Activated naive CD8-positive, alpha-beta T cell treated with anti-CD3 and anti-CD28 coated beads for 36 hours (primary cell): ENCODE results near the gene DENND6A. TPM values are rescaled to one million over a fixed set of nuclear protein-coding genes. Genes with fewer than 3 reads are reported as not detected.
"Not testable (repeated sequence)": the region's sequence is repeated elsewhere in the genome, so short reads cannot be mapped to it uniquely, and the experiment has no call there.

Experiments
- DNase-seq: peaks from one replicate; pipeline ENCODE4 v3.0.0; 2021
- H3K27ac Mint-ChIP-seq: one replicate; pipeline ENCODE4 v1.8.0; 2022; ENCODE audit warnings: mild to moderate bottlenecking, moderate library complexity, mixed read lengths
- H3K27me3 Mint-ChIP-seq: one replicate; pipeline ENCODE4 v1.8.0; 2022; ENCODE audit warnings: mild to moderate bottlenecking, mixed read lengths
- H3K36me3 Mint-ChIP-seq: one replicate; pipeline ENCODE4 v1.8.0; 2021; ENCODE audit warnings: mild to moderate bottlenecking, mixed read lengths
- H3K4me1 Mint-ChIP-seq: one replicate; pipeline ENCODE4 v1.8.0; 2021; ENCODE audit warnings: mixed read lengths
- H3K4me3 Mint-ChIP-seq: one replicate; pipeline ENCODE4 v1.8.0; 2022; ENCODE audit warnings: mild to moderate bottlenecking, moderate library complexity, mixed read lengths
- H3K9me3 Mint-ChIP-seq: one replicate; pipeline ENCODE4 v1.8.0; 2022; ENCODE audit warnings: mixed read lengths
- total RNA-seq, 2 experiments: library from RNA; stranded (reverse); gene quantifications; one replicate each; pipeline ENCODE4 v1.2.3, GENCODE V29; 2021

DENND6A gene
- total RNA-seq, 2 experiments from 2014 or later = 9.9 to 11.5 TPM

GRCh38 chr3:57675530-57675929, 17.3 kb downstream of the DENND6A start:
- no peak overlapping the region for H3K4me3 Mint-ChIP-seq
- no peaks in the 10 kb centered on the region for H3K27me3 Mint-ChIP-seq
- H3K27ac Mint-ChIP-seq = no peak overlapping the region
- no peaks in the 10 kb centered on the region for H3K9me3 Mint-ChIP-seq
- no peak for DNase-seq
- H3K36me3 Mint-ChIP-seq = peaks cover 41% of the 10 kb centered on the region
- H3K4me1 Mint-ChIP-seq = peaks cover 52% of the 10 kb centered on the region

- Mint-ChIP-seq H3K27ac (no peak overlapping the region), H3K4me3 (no peak overlapping the region), H3K9me3 (no peaks in the 10 kb centered on the region), H3K36me3 (peaks cover 30% of the 10 kb centered on the region), H3K27me3 (no peaks in the 10 kb centered on the region), H3K4me1 (peaks cover 36% of the 10 kb centered on the region)
- DNase-seq = no peak
These were observed 19.7 kb downstream of the DENND6A start for GRCh38 chr3:57673156-57673555.

GRCh38 chr3:57670543-57670942, 22.3 kb downstream of the DENND6A start:
- H3K27ac Mint-ChIP-seq = peak overlapping the region; percentile 42
- no peaks in the 10 kb centered on the region for H3K27me3 Mint-ChIP-seq
- H3K9me3 Mint-ChIP-seq = no peaks in the 10 kb centered on the region
- no peak overlapping the region for H3K4me3 Mint-ChIP-seq
- H3K36me3 Mint-ChIP-seq = peaks cover 17% of the 10 kb centered on the region
- no peak for DNase-seq
- peaks cover 26% of the 10 kb centered on the region for H3K4me1 Mint-ChIP-seq

- H3K4me3 Mint-ChIP-seq = no peak overlapping the region
- H3K9me3 Mint-ChIP-seq = no peaks in the 10 kb centered on the region
- H3K4me1 Mint-ChIP-seq = no peaks in the 10 kb centered on the region
- H3K36me3 Mint-ChIP-seq = peaks cover 2% of the 10 kb centered on the region
- no peak overlapping the region for H3K27ac Mint-ChIP-seq
- no peaks in the 10 kb centered on the region for H3K27me3 Mint-ChIP-seq
- DNase-seq = no peak
These were observed 31.5 kb downstream of the DENND6A start for GRCh38 chr3:57661404-57661803.

- DNase-seq = no peak
- H3K27ac Mint-ChIP-seq = no peak overlapping the region
- H3K27me3 Mint-ChIP-seq = no peaks in the 10 kb centered on the region
- no peaks in the 10 kb centered on the region for H3K9me3 Mint-ChIP-seq
- H3K36me3 Mint-ChIP-seq = peaks cover 4% of the 10 kb centered on the region
- H3K4me1 Mint-ChIP-seq = peaks cover 5% of the 10 kb centered on the region
- no peak overlapping the region for H3K4me3 Mint-ChIP-seq
These were observed 33.0 kb downstream of the DENND6A start for GRCh38 chr3:57659806-57660439.

GRCh38 chr3:57659004-57659673, 33.7 kb downstream of the DENND6A start:
- H3K9me3 Mint-ChIP-seq = no peaks in the 10 kb centered on the region
- H3K4me1 Mint-ChIP-seq = peaks cover 5% of the 10 kb centered on the region
- H3K4me3 Mint-ChIP-seq = no peak overlapping the region
- peaks cover 4% of the 10 kb centered on the region for H3K36me3 Mint-ChIP-seq
- no peak for DNase-seq
- H3K27me3 Mint-ChIP-seq = no peaks in the 10 kb centered on the region
- H3K27ac Mint-ChIP-seq = peak overlapping the region; percentile 17

GRCh38 chr3:57658536-57658935, 34.3 kb downstream of the DENND6A start:
- peaks cover 5% of the 10 kb centered on the region for H3K36me3 Mint-ChIP-seq
- no peak overlapping the region for H3K27ac Mint-ChIP-seq
- no peaks in the 10 kb centered on the region for H3K9me3 Mint-ChIP-seq

GRCh38 chr3:57655727-57656126, 37.1 kb downstream of the DENND6A start:
- Mint-ChIP-seq H3K4me1 (peaks cover 10% of the 10 kb centered on the region), H3K27me3 (no peaks in the 10 kb centered on the region), H3K9me3 (no peaks in the 10 kb centered on the region), H3K27ac (no peak overlapping the region), H3K4me3 (no peak overlapping the region), H3K36me3 (peaks cover 15% of the 10 kb centered on the region)
- DNase-seq = no peak

More at GRCh38 chr3:57658536-57658935, 34.3 kb downstream of the DENND6A start:
- no peak for DNase-seq
- no peaks in the 10 kb centered on the region for H3K27me3 Mint-ChIP-seq
- no peak overlapping the region for H3K4me3 Mint-ChIP-seq
- H3K4me1 Mint-ChIP-seq = peaks cover 5% of the 10 kb centered on the region

GRCh38 chr3:57654267-57654666, 38.6 kb downstream of the DENND6A start:
- H3K36me3 Mint-ChIP-seq = peaks cover 24% of the 10 kb centered on the region
- DNase-seq = no peak

GRCh38 chr3:57652203-57652602, 40.7 kb downstream of the DENND6A start:
- Mint-ChIP-seq H3K27me3 (no peaks in the 10 kb centered on the region), H3K4me1 (peaks cover 16% of the 10 kb centered on the region), H3K9me3 (peaks cover 14% of the 10 kb centered on the region), H3K27ac (no peak overlapping the region), H3K36me3 (peaks cover 43% of the 10 kb centered on the region), H3K4me3 (no peak overlapping the region)
- DNase-seq = no peak

More at GRCh38 chr3:57654267-57654666, 38.6 kb downstream of the DENND6A start:
- H3K27ac Mint-ChIP-seq = peak overlapping the region; percentile 20
- no peaks in the 10 kb centered on the region for H3K27me3 Mint-ChIP-seq
- no peak overlapping the region for H3K4me3 Mint-ChIP-seq
- H3K9me3 Mint-ChIP-seq = peaks cover 4% of the 10 kb centered on the region
- H3K4me1 Mint-ChIP-seq = peaks cover 10% of the 10 kb centered on the region

- DNase-seq = no peak
- H3K4me3 Mint-ChIP-seq = no peak overlapping the region
- H3K27ac Mint-ChIP-seq = peak overlapping the region; percentile 44
- H3K27me3 Mint-ChIP-seq = no peaks in the 10 kb centered on the region
- peaks cover 46% of the 10 kb centered on the region for H3K36me3 Mint-ChIP-seq
- H3K4me1 Mint-ChIP-seq = peaks cover 13% of the 10 kb centered on the region
- H3K9me3 Mint-ChIP-seq = peaks cover 14% of the 10 kb centered on the region
These were observed 45.5 kb downstream of the DENND6A start for GRCh38 chr3:57647292-57647940.

GRCh38 chr3:57646723-57647122, 46.2 kb downstream of the DENND6A start:
- H3K27ac Mint-ChIP-seq = peak overlapping the region; percentile 44
- H3K36me3 Mint-ChIP-seq = peaks cover 45% of the 10 kb centered on the region
- H3K27me3 Mint-ChIP-seq = no peaks in the 10 kb centered on the region
- no peak for DNase-seq
- H3K4me1 Mint-ChIP-seq = peaks cover 9% of the 10 kb centered on the region
- peaks cover 14% of the 10 kb centered on the region for H3K9me3 Mint-ChIP-seq
- H3K4me3 Mint-ChIP-seq = no peak overlapping the region

GRCh38 chr3:57644740-57645139, 48.1 kb downstream of the DENND6A start:
- Mint-ChIP-seq H3K27ac (no peak overlapping the region), H3K27me3 (no peaks in the 10 kb centered on the region), H3K9me3 (peaks cover 13% of the 10 kb centered on the region), H3K4me1 (peaks cover 9% of the 10 kb centered on the region), H3K36me3 (peaks cover 37% of the 10 kb centered on the region), H3K4me3 (no peak overlapping the region)
- no peak for DNase-seq

GRCh38 chr3:57637391-57637790, 55.5 kb downstream of the DENND6A start:
- Mint-ChIP-seq H3K27me3 (no peaks in the 10 kb centered on the region), H3K27ac (no peak overlapping the region), H3K36me3 (peaks cover 19% of the 10 kb centered on the region), H3K9me3 (no peaks in the 10 kb centered on the region), H3K4me3 (no peak overlapping the region), H3K4me1 (no peaks in the 10 kb centered on the region)
- DNase-seq = no peak

GRCh38 chr3:57634259-57634658, 58.6 kb downstream of the DENND6A start:
- H3K4me3 Mint-ChIP-seq, DNase-seq, H3K9me3 Mint-ChIP-seq, H3K4me1 Mint-ChIP-seq, H3K27me3 Mint-ChIP-seq, H3K27ac Mint-ChIP-seq: not testable (repeated sequence)
- peaks cover 13% of the 10 kb centered on the region for H3K36me3 Mint-ChIP-seq
